HG03108 (cell line): ENCODE data around the gene PRKN.

Experiments used
- ATAC-seq: cut with Tn5 transposase; IDR thresholded peaks from one replicate; pipeline ENCODE4 v1.9.1; 2021; ENCODE audit warnings: moderate library complexity; ENCODE audit not compliant: unreplicated experiment

Gene PRKN

DNA sequence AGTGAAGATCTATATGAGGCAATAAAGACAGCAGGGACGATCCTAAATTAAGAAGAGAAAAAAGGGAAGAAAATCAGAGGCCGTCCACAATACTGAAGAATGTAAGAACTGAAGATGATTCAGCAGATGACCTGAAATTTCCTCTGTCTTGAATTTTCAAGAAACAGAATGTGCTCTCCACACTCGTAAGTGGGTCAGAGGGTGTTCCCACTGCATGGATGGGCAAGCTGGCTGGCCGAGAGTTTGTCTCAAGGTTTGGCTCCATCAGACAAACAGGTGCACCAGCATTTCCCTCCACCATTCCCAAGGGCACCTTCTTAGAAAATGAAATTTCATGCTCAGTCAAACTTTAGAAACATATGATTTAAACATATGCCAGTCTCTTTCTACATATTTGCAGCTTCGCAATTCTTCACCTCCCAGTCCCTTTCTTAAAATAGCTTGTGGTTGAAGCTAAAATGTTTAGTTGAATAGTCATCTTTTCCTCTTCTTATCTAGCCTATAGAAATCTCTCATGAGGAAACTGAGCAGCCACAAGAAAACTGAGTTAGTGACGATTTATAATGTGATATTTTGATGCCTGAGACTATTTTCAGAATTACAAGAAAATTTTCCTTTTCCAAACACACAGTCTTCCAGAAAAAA is 576.4 kb downstream of the PRKN start:
- ATAC-seq, result no peak

DNA sequence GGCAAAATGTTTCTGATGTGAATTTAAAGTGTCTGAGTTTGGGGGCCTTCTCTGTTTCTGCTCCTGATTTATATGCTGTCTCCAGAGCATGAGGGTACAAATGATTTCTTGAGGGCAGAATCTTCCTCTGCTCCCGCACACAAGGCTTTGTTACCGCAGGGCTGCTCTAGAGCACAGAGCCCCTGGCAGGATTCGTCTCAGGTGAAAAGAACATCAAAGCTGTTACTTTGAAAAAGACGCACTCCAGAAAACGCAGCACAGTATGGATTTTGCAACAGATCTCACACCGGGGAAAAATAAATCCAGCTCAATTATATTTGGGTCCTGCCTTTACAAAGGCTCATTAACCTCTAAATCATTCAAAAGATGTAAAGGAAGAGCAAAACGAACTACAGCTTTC is 577.3 kb downstream of the PRKN start:
- ATAC-seq, result no peak

DNA sequence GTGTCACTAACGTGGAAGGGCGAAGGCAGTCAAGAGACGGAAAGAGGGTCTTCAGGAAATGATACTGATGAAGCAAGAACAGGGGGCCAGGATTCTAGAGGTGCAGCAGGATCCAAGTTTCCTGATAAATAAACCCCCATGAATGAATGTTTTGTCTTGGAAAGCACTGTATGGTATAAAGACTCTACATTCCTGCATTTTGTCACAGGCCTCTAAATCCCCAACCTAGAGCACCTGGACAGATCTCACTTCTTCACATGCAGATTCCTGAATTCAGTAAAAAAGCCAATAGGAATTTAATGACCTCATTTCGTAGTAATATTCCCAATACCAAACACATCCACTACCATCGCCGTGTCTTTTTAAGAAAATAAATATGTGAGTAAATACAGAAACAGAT is 577.8 kb downstream of the PRKN start:
- ATAC-seq, result no peak

DNA sequence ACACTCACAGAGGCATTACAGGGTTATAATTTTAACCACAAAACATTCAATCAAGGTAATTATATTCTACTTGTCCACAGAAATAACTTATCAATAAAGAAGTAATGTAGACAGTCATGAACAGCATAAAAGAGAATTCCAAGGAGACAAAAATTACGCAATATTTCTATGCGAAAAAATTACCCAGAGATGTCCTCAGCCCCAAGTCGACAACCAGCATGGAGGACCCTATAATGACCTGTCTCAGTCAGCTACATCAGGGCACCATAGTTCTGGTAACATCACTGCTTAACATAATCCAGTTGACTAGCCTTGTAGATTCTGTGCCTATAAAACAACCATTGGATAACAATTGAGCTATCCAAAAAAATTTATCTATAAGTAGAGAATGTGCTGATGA is 579.8 kb downstream of the PRKN start:
- no peak for ATAC-seq

DNA sequence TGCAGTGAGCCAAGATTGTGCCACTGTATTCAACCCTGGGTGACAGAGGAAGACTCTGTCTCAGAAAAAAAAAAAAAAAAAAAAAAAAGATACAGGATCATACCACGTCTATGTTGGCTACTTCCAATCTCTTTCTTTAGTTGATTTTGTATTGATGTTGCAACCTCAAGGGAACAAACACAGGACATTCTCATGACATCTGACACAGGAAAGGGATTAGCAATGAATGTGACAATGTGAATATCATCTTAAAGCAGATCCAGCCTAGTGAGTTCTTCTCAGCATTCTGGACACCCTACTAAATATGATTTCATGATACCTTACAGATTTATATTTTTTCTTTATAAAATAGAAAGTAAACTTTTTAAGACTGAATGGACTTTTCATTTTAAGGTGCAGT is 580.3 kb downstream of the PRKN start:
- ATAC-seq, result no peak

DNA sequence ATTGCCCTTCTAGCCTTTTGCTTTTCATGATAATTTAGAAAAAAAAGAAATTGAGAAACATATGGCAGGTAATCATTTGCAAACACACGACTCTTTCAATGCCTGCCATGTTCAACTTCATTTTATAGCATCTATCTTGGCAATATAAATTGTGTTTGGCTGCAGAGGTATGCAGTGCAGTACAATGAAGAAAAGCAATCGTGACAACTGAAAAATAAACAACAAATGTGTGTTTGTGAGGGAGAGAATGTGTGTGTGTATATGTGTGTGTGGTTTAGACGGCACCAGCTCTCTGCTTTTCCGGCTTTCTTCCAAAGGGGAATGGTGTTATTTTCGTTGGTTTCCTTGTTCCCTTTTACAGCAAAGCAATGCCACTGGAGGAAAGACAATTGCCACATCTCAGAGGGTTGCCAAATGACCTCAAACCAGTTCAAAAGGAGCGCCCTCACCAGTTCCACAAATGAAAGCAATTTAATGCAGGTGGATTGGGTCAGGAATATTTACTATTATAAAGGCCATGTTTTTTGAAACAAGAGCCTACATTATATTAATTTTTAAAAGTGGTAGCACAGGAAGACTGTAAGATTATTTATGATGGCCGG is 587.2 kb downstream of the PRKN start:
- ATAC-seq, result no peak

DNA sequence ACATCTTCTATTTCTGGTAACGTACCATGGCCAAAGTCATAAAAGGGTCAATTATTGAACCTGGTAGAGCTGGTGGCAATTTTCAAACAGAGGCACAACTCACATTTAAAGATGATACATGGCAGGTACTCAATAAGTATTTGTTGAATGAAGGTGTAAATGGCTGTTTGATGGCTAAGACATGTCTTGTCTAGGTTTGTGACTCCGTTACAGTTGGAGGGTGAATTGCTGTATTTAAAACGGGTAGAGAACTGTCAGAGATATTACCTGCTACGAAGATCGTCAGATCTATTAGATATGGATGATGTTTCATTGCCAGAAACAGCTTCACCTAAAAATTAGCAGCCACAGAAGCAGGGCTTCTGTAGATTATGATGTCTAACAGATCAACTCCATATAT is 601.9 kb downstream of the PRKN start:
- no peak for ATAC-seq

DNA sequence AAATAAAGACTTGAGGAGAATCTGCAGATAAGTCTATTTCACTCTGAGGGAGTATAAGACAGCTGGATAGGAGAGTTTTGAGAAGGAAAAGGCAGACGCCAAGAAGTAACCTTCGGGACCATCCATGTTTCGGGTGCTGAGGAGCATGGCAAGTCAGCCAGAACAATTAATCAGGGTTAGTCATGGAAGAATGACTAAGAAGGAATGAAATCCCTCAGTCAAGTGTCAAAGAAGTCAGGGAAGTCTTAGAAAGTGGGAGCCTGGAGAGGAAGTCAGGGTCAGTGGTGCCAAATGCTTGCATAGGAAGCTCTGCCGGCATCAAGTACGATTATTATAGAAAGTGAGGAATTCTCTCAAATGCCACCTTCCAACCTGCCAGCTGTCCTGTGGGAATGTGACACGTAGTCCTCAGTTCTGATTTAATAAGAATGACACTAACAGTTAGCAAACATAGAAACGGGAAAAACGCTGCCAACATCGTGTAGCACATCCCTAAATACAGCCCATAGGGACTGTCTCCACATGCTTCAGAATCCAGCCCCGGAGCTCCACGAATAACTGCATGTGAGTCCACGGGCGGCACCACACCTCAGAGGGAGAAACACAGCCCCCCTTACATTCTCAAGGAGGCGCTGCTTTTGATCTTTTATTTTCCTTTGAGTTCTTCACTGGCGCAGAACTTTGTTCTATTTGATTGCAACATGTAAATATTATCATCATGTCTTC is 602.7 kb downstream of the PRKN start:
- no peak for ATAC-seq

DNA sequence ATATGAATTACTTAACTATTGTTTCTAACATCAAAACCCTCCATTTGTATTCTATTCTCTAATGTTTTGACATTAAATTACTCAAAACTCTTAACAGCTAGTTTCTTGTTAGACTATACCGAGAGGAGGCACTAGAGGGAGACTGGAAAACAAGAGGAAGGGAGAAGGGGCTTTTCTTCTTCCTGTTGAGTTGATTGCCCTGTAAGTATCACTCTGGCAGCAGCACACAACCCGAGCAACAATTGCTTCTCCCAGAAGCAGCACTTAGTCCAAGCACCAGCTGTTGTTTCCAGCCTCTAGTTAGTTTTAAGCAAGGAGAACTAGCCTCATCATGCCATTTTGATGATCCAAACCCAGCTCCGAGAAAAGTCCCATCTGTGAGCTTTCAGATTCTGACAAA is 603.8 kb downstream of the PRKN start:
- no peak for ATAC-seq

DNA sequence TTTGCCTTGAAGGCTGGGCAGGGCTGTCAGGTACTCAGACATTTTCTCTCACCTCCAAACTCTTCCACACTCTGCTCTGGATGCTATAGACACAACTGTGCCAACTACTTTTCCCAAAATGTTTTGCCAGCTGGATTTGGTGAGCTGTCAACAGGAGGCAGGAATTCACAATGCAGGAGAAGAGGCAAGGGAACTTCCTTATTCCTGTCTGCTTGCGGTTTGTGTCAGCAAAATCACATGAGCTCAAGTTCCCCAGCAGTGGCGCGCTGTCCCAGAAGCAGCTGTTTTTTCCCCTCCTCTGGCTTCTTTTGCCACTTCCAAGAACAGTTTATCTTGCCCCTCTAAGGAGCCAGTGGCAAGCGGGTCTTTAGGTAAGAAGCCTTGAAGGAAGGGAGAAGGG is 608.2 kb downstream of the PRKN start:
- ATAC-seq, result no peak

DNA sequence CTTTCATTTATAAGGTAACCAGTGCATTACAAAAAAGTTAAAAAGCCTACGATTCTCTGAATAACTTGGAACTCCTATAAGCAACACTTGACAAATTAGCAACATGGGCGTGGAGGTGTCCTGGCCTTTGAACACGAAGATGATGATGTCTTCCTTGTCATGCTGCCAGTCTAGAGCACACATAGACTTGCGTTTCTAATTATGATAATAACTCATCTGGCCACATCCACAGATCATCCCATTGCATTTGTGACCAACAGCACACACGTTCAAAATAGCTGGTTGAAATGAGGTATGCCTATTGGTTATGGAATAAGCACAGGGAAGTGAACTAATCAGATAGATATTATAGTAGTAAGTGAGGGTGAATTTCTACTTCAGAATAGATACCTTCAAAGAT is 608.9 kb downstream of the PRKN start:
- no peak for ATAC-seq

DNA sequence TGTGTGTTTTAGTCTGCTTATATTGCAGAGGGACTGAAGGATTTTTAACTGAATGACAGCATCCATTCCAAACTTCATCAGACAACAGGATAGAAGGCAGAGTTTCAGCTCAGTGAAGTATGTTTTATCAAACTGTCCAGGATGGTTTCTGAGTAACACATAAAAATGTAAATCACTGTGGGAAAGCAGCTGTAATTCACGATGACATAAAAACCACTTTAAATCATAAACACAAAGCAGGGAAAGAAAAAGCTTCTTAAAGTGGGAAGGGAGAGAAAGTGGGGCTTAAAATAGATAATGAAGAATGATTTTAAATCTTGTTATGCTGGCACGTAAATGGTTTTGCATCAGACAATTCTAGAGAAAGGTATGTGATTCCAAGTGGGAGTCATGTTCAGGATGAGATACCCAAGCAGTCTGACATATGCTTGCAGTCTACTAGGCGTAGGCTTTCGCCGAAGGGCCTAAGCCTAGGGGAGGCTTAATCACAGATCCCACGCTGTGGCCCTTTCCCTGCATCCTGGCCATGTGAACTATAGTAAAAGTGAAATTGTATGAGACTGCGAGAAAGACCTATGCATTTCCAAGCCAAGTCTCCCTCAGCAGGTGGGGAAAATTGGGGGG is 610.6 kb downstream of the PRKN start:
- no peak for ATAC-seq

DNA sequence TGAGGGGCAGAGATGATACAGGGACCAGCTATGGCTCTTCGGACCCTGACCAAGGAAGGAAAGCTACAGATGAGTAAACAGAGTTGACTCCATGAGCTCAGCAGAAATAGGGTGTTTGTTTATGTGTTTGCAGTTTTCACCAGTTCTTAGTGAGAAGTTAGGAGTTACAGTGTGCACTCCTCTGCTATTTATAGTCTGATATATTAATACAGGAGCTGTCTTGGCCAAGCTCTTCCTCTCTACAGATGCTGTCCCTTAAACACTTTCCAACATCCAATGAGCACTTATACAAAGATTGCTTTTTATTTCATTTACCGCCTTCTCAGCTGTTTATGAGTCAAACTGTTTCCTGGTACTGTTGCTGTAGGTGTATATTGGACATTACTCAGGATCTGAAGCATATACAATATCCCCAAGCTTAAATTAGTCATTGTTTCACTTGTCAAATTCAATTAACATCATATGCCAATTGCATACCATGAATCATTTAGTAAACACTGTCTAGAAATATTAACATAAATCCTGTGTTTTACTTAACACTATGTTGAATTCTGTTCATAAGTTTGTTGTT is 618.0 kb downstream of the PRKN start:
- no peak for ATAC-seq

DNA sequence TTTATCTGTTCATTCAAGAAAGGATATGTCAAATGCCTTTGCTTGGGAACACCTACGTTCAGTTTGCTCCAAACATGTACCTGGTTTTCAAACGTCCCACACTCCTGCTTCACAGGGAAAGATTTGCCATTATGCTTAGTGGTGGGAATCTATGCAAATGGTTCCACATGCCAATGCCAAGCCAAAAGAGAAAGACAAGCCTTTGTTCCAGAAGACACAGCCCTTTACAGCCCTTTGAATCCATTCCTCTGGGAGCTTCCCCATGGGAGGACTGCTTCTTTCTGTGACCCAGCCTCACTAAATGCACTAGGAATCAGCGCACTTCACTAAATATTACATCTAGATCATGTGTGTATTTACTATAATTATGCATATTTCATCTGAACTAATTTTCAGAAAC is 619.5 kb downstream of the PRKN start:
- no peak for ATAC-seq

DNA sequence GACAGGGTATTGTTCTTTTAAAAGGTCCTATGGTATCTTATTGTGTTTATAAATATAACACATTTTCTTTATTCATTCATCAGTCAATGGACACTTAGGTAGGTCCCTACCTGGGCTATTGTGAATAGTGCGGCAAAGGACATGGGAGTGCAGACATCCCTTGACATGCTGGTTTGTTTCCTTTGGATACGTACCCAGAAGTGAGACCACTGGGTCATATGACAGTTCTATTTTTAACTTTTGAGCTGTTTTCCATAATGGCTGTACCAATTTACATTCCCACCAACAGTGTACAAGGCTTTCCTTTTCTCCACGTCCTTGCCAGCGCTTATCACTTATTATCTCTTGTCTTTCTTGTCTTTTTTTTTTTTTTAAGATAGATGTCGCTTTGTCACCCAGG is 627.5 kb downstream of the PRKN start:
- no peak for ATAC-seq

DNA sequence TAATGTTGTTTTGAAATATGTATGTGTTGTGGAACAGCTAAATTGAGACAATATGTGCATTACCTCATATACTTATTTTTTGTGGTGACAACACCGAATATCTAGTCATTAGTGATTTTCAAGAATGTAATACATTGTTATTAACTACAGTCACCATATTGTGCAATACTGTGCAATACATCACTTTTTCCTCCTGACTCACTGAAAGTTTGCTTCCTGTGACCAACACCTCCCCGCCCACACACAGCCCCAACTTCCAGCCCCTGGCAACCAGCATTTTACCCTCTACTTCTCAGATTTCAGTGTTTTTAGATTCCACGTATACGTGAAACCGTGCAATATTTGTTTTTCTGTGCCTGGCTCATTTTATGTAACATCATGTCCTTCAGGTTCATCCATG is 627.9 kb downstream of the PRKN start:
- ATAC-seq, result no peak

DNA sequence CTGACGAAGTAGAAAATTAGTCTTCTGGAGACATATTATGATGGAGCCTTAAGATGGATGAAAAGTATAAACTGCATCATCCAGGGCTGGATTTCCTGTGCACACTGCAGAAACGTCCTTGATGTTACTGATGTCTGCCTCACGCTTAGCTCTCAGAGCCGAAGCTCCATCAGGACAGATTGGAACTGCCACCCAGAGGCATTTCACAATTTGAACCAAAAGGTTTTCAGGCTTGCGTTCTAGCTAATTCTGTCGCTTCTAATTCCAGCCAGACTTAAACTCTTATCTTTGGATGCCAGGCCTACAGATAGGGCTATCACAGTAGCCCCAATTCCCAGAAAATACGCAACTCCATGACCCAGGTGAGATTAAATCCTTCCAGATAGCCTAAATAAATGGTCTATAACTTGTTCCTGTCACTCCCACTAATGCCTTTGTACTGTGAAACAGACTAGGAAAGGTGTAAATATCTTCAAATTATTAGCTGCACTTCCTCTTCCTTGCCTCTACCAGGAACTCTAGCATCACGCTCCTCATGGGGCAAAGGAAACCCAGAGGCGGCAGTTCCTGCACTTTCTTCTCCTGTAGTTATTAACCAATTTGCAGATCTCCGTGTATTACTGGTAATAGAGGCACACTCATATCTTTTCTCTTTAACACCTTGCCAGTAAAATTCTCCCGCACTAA is 634.6 kb downstream of the PRKN start:
- ATAC-seq, result no peak

DNA sequence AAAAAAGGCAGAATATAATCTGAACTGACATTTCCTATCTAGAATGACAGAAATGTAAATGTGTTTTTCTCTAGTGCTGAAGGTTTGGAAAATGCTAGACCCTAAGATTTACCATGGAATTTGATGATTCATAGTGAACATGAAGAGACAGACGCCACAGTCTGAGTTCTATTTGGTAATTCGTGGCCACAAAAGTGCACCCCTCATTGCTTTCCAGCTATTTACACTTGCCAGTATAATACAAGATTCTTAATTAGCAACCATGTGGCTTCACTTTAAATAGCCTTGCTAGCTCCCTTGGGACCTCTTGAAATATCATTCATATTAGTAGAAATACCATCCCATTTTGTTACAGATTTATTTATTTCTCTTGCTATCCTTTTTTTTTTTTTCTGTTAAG is 636.8 kb downstream of the PRKN start:
- ATAC-seq, result no peak

DNA sequence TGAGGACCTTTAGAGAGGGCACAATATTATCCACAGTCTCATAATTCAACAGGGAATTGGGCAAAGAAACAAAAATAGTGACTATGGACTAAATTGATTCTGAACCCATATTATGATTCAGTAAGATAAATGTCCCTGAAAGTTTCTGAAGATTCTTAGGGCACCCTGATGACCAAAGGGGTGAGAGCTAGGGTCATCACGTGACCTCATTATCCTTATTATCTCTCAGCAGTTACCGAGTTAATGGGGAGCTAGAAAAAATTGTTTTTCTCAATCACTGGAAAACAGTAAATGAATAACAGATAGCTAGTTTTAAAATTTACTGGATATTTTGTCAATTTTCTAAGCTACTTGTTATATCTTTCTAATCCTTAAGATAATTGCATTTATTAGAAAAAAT is 639.5 kb downstream of the PRKN start:
- ATAC-seq, result no peak

DNA sequence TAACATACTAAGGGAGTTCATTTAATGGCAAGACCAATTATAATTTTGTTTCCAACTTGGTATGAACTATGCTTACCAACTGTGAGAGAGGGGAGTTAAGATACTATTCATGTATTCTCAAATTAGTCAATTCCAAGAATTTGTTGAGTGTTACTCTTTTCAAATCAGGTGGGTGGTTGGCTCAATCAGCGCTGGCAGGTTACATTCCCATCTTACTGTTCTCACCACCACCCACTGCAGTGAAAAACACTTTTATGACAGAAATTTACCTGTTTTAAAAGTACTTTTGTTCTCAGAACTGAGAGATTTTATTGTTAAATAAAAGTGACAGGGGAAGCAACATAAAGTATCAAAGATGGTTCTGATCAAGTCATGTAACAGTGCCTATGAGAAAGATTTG is 642.0 kb downstream of the PRKN start:
- ATAC-seq, result no peak

DNA sequence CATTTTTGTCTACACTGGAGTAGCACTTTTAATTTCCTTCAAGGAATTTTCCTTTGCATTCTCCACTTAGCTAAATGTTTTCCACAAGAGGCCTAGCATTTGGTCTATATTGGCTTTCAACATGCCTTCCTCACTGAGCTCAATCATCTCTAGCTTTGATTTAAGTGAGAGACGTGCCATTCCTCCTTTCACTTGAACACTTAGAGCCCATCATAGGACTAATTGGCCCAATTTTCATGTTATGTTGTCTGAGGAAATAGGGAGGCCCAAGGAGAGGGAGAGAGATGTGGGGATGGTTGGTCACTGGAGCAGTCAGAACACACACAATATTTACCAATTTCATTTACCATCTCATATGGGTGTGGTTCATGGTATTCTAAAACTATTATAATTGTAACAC is 645.0 kb downstream of the PRKN start:
- ATAC-seq, result no peak
